ENCODE data around the gene CNIH2. TPM values are rescaled to one million over a fixed set of nuclear protein-coding genes. Genes with fewer than 3 reads are reported as not detected.
A peak's percentile ranks its signal among the peaks of the same experiment; 100 is the strongest.

Gene CNIH2
- total RNA-seq, 1 experiment from 2014 or later = 12.9 TPM

GRCh38 chr11:66287889-66288670, 10.1 kb downstream of the CNIH2 start (continued):
- TF ChIP-seq STAT6 (CRISPR knock-in tag; conservative IDR thresholded peaks at IDR 0.05; ENCODE audit: low read depth) = no peak
- TF ChIP-seq JAZF1 (CRISPR knock-in tag; IDR thresholded peaks at IDR 0.05) = no peak
- TF ChIP-seq PRDM15 (CRISPR knock-in tag; IDR thresholded peaks at IDR 0.05) = no peak
- no peak for TF ChIP-seq NR1H2 (CRISPR knock-in tag; IDR thresholded peaks at IDR 0.05)

- Mint-ChIP-seq H3K27ac (peak within 1 kb of the TSS; percentile 96), H3K27me3 (ENCODE audit: low read depth) (peaks cover 37% of the 10 kb centered on the region), H3K4me3 (peak within 1 kb of the TSS; percentile 96), H3K36me3 (no peaks in the 10 kb centered on the region), H3K9me3 (no peaks in the 10 kb centered on the region), H3K4me1 (peaks cover 20% of the 10 kb centered on the region)
- ChIA-PET POLR2A (interaction anchor here (0.5 to 1.8 kb wide), 11 partner anchors 9 to 178 kb away, joined by 3 to 19 read pairs (median 5); partner anchors contain the start of genes B4GAT1, CD248, PELI3 and RIN1), CTCF (interaction anchor here (0.6 to 2.5 kb wide), 28 partner anchors 9 to 401 kb away, joined by 3 to 65 read pairs (median 4); partner anchors contain the start of genes CD248, DPP3, FIBP and RAB1B)
- ATAC-seq (peak; percentile 95), DNase-seq (ENCODE audit: low spot score) (peak; percentile 98)
- TF ChIP-seq HMGXB4 (CRISPR knock-in tag; IDR thresholded peaks at IDR 0.05) (0 out of 2 replicates have a peak, but pooled peaks have one; percentile 21), ZNF138 (CRISPR knock-in tag; conservative IDR thresholded peaks at IDR 0.05) (no peak), FOXK1 (CRISPR knock-in tag; IDR thresholded peaks at IDR 0.05) (peak; percentile 82), ZNF219 (CRISPR knock-in tag; IDR thresholded peaks at IDR 0.05; ENCODE audit: borderline replicate concordance) (no peak), FOXP4 (CRISPR knock-in tag; IDR thresholded peaks at IDR 0.05) (peak; percentile 69; the same call in 1 of the 2 replicates), HMGA2 (CRISPR knock-in tag; IDR thresholded peaks at IDR 0.05) (0 out of 2 replicates have a peak, but pooled peaks have one; percentile 4), FOXP1 (CRISPR knock-in tag; IDR thresholded peaks at IDR 0.05; ENCODE audit: borderline replicate concordance) (0 out of 2 replicates have a peak, but pooled peaks have one; percentile 37), NFYB (CRISPR knock-in tag; conservative IDR thresholded peaks at IDR 0.05; ENCODE audit: low read depth) (peak; percentile 98), ZNF671 (CRISPR knock-in tag; IDR thresholded peaks at IDR 0.05) (no peak), MLX (CRISPR knock-in tag; IDR thresholded peaks at IDR 0.05) (0 out of 2 replicates have a peak, but pooled peaks have one; percentile 27), ARID4B (CRISPR knock-in tag; IDR thresholded peaks at IDR 0.05; ENCODE audit: borderline replicate concordance) (0 out of 2 replicates have a peak, but pooled peaks have one; percentile 34), MAX (CRISPR knock-in tag; IDR thresholded peaks at IDR 0.05) (peak; percentile 53; the same call in 1 of the 2 replicates)
Measured at GRCh38 chr11:66288671-66289547, 10.9 kb downstream of the CNIH2 start, which contains the start of gene YIF1A. TSS of gene YIF1A (minus strand) at chr11:66289143. CDS start at chr11:66288985, 158 bp downstream.

Data from WTC11 (cell line).